NCI-H2029 treated with DMSO at 0.1 percent for 48 hours (cell line): ENCODE data around the gene ALPI.

Experiments used
- DNase-seq: peaks from one replicate; lab custom pipeline; 2025; lab: John Stamatoyannopoulos, UW

ALPI gene

GRCh38 chr2:232485348-232485756, 29.4 kb downstream of the ALPI start:
- no peak for DNase-seq

- DNase-seq = no peak
These were observed 30.0 kb downstream of the ALPI start for GRCh38 chr2:232485757-232486557.

GRCh38 chr2:232486558-232487384, 30.8 kb downstream of the ALPI start:
- no peak for DNase-seq

- DNase-seq = no peak
These were observed 31.6 kb downstream of the ALPI start, which contains the start of gene ECEL1 for GRCh38 chr2:232487385-232488096. TSS of gene ECEL1 (minus strand) at chr2:232487834. CDS start at chr2:232486653, 1,181 bp downstream.

- DNase-seq = no peak
These were observed 32.3 kb downstream of the ALPI start for GRCh38 chr2:232488097-232488711.

GRCh38 chr2:232488721-232489300, 32.9 kb downstream of the ALPI start:
- no peak for DNase-seq

GRCh38 chr2:232489516-232490220, 33.7 kb downstream of the ALPI start:
- no peak for DNase-seq

- no peak for DNase-seq
These were observed 34.5 kb downstream of the ALPI start for GRCh38 chr2:232490221-232491138.

GRCh38 chr2:232491139-232491780, 35.3 kb downstream of the ALPI start:
- DNase-seq = no peak

GRCh38 chr2:232492236-232492848, 36.4 kb downstream of the ALPI start:
- no peak for DNase-seq

GRCh38 chr2:232492963-232493700, 37.2 kb downstream of the ALPI start:
- no peak for DNase-seq

GRCh38 chr2:232493701-232494474, 37.9 kb downstream of the ALPI start:
- DNase-seq = no peak

GRCh38 chr2:232494542-232494941, 38.6 kb downstream of the ALPI start:
- no peak for DNase-seq

- DNase-seq = no peak
These were observed 39.3 kb downstream of the ALPI start for GRCh38 chr2:232495292-232495691.

GRCh38 chr2:232496501-232497270, 40.7 kb downstream of the ALPI start:
- no peak for DNase-seq

GRCh38 chr2:232497348-232497747, 41.4 kb downstream of the ALPI start:
- no peak for DNase-seq

GRCh38 chr2:232498452-232498851, 42.5 kb downstream of the ALPI start:
- DNase-seq = no peak
